GM13976 (cell line): Measurements from ENCODE around the gene CNTFR.

Experiments used
- DNase-seq: peaks from one replicate; pipeline ENCODE4 v3.0.0; 2012; ENCODE audit warnings: low spot score
- CTCF ChIP-seq: IDR thresholded peaks from 2 replicates; pipeline ENCODE4 v1.5.1; 2012; ENCODE audit warnings: borderline replicate concordance, mild to moderate bottlenecking; ENCODE audit not compliant: insufficient read depth; ENCODE audit errors: extremely low read depth, missing control alignments, control extremely low read depth
- in situ Hi-C: fragments of 300-500 bp; cut with MboI; formaldehyde crosslinking; loops from one replicate; pipeline ENCODE4 v1.12.0; 2022; ENCODE audit warnings: low sequenced_read_pairs, mixed read lengths, inconsistent platforms; ENCODE audit not compliant: unreplicated experiment

Gene CNTFR

GRCh38 chr9:34588671-34589635 is 571 bp downstream of the CNTFR start:
- TF ChIP-seq CTCF, result no peak
- DNase-seq, result no peak
- in situ Hi-C loops, result no loop called here

GRCh38 chr9:34587271-34587670 is 2.3 kb downstream of the CNTFR start:
- no peak for TF ChIP-seq CTCF
- no peak for DNase-seq
- in situ Hi-C loops, result no loop called here

GRCh38 chr9:34585946-34586669 is 3.4 kb downstream of the CNTFR start:
- DNase-seq, result no peak
- in situ Hi-C loops, result no loop called here
- TF ChIP-seq CTCF, result no peak

GRCh38 chr9:34584970-34585369 is 4.6 kb downstream of the CNTFR start:
- no peak for DNase-seq
- no peak for TF ChIP-seq CTCF
- in situ Hi-C loops, result no loop called here

- no peak for DNase-seq
- no peak for TF ChIP-seq CTCF
- in situ Hi-C loops, result no loop called here
Measured at GRCh38 chr9:34582787-34583186, 6.7 kb downstream of the CNTFR start.

- no peak for DNase-seq
- in situ Hi-C loops, result no loop called here
Measured at GRCh38 chr9:34581318-34581717, 8.2 kb downstream of the CNTFR start.

More at GRCh38 chr9:34581318-34581717, 8.2 kb downstream of the CNTFR start:
- no peak for TF ChIP-seq CTCF
